HEK293T (cell line): ENCODE measurements around the gene MCL1.

Source experiments
- CTCF ChIA-PET: fragments of 350-600 bp; formaldehyde crosslinking; extraction: SDS; loops from one replicate; lab custom pipeline; 2021; ENCODE audit warnings: antibody characterized with exemption, inconsistent platforms; lab: Yijun Ruan, JAX
- POLR2A ChIA-PET: fragments of 350-600 bp; formaldehyde crosslinking; extraction: SDS; loops from one replicate; lab custom pipeline; 2020; ENCODE audit warnings: antibody characterized with exemption, inconsistent platforms; lab: Yijun Ruan, JAX
- DNase-seq: peaks from one replicate; pipeline ENCODE4 v3.0.0; 2012; ENCODE audit warnings: mixed read lengths; ENCODE audit errors: extremely low spot score
- ARNT ChIP-seq: fragments of 450-650 bp; IDR thresholded peaks from 2 replicates; pipeline ENCODE4 v1.6.1; 2017; ENCODE audit warnings: mild to moderate bottlenecking
- BHLHE40 ChIP-seq: fragments of 450-650 bp; IDR thresholded peaks from 2 replicates; pipeline ENCODE4 v1.6.1; 2016; ENCODE audit warnings: mild to moderate bottlenecking, moderate library complexity, borderline replicate concordance
- CTBP1 ChIP-seq: fragments of 450-650 bp; IDR thresholded peaks from 2 replicates; pipeline ENCODE4 v1.6.1; 2016; ENCODE audit warnings: borderline replicate concordance
- ELF4 ChIP-seq: fragments of 450-650 bp; IDR thresholded peaks from 2 replicates; pipeline ENCODE4 v1.6.1; 2017; ENCODE audit warnings: antibody characterized with exemption
- FOXA1 ChIP-seq: fragments of 450-650 bp; IDR thresholded peaks from 2 replicates; pipeline ENCODE4 v1.6.1; 2016; ENCODE audit warnings: mild to moderate bottlenecking
- FOXK2 ChIP-seq: fragments of 450-650 bp; IDR thresholded peaks from 2 replicates; pipeline ENCODE4 v1.6.1; 2016; ENCODE audit warnings: mild to moderate bottlenecking
- FOXM1 ChIP-seq: fragments of 450-650 bp; IDR thresholded peaks from 2 replicates; pipeline ENCODE4 v1.6.1; 2017; ENCODE audit warnings: mild to moderate bottlenecking, borderline replicate concordance
- HDGF ChIP-seq: fragments of 450-650 bp; IDR thresholded peaks from 2 replicates; pipeline ENCODE4 v1.6.1; 2017; ENCODE audit warnings: antibody characterized with exemption, borderline replicate concordance
- L3MBTL2 ChIP-seq: fragments of 450-650 bp; conservative IDR thresholded peaks from 2 replicates; pipeline ENCODE4 v1.6.1; 2016; ENCODE audit warnings: mild to moderate bottlenecking
- LEF1 ChIP-seq: fragments of 450-650 bp; IDR thresholded peaks from 2 replicates; pipeline ENCODE4 v1.6.1; 2017; ENCODE audit warnings: mild to moderate bottlenecking, borderline replicate concordance
- NFRKB ChIP-seq: fragments of 450-650 bp; IDR thresholded peaks from 2 replicates; pipeline ENCODE4 v1.6.1; 2016; ENCODE audit warnings: mild to moderate bottlenecking, moderate library complexity
- SP1 ChIP-seq: fragments of 450-650 bp; IDR thresholded peaks from 2 replicates; pipeline ENCODE4 v1.6.1; 2017
- SUZ12 ChIP-seq: fragments of 450-650 bp; IDR thresholded peaks from 2 replicates; pipeline ENCODE4 v1.6.1; 2016; ENCODE audit warnings: mild to moderate bottlenecking
- TARDBP ChIP-seq: fragments of 450-650 bp; IDR thresholded peaks from 2 replicates; pipeline ENCODE4 v1.6.1; 2016
- ZNF384 ChIP-seq: fragments of 450-650 bp; IDR thresholded peaks from 2 replicates; pipeline ENCODE4 v1.6.1; 2016
- TF ChIP-seq, protein P1 (sequence below): fragments of 450-650 bp; IDR thresholded peaks from 2 replicates; pipeline ENCODE4 v1.6.1; 2016

The MCL1 gene

GRCh38 chr1:150534002-150534401 lies 45.4 kb downstream of the MCL1 start:
- CTCF ChIA-PET = interaction anchor here (1.0 to 2.7 kb wide), 3 partner anchors 18 to 28 kb away, joined by 3 to 21 read pairs (median 4); partner anchors contain the start of gene FALEC

DNA sequence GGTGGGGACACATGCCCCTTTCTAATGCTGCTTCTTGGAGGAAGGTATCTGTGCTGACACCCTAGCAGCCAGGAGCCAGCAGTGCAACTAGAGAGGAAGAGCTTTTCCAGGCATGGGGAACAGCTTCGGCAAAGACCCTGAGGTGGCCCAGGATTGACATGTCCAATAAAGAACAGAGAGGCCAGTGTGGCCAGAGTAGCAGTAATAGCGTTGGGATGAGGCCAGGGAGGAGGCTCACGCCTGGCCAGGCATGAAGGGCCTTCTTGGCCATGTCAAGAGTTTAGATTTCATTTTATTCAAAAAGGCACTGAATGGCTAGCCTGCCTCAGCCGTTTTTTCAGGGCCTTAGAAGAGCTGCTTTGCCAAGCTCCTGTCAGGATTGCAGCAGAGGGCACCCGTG lies 46.5 kb downstream of the MCL1 start:
- CTCF ChIA-PET = interaction anchor here (0.6 to 2.7 kb wide), 18 partner anchors 11 to 277 kb away, joined by 3 to 21 read pairs (median 4); partner anchors contain the start of genes ADAMTSL4, FALEC and TARS2
- DNase-seq = no peak
- no peak for TF ChIP-seq SUZ12
- POLR2A ChIA-PET = interaction anchor here (1.0 to 2.3 kb wide), 5 partner anchors 16 to 169 kb away, joined by 4 to 22 read pairs (median 5); partner anchors contain the start of genes ADAMTSL4, FALEC, RPRD2 and TARS2

More at GRCh38 chr1:150534002-150534401, 45.4 kb downstream of the MCL1 start:
- DNase-seq = no peak
- TF ChIP-seq LEF1 (no peak), SUZ12 (no peak), BHLHE40 (no peak), ELF4 (no peak), FOXM1 (no peak), CTBP1 (no peak), SP1 (no peak), HDGF (no peak), L3MBTL2 (no peak)
- POLR2A ChIA-PET = no interaction called here

DNA sequence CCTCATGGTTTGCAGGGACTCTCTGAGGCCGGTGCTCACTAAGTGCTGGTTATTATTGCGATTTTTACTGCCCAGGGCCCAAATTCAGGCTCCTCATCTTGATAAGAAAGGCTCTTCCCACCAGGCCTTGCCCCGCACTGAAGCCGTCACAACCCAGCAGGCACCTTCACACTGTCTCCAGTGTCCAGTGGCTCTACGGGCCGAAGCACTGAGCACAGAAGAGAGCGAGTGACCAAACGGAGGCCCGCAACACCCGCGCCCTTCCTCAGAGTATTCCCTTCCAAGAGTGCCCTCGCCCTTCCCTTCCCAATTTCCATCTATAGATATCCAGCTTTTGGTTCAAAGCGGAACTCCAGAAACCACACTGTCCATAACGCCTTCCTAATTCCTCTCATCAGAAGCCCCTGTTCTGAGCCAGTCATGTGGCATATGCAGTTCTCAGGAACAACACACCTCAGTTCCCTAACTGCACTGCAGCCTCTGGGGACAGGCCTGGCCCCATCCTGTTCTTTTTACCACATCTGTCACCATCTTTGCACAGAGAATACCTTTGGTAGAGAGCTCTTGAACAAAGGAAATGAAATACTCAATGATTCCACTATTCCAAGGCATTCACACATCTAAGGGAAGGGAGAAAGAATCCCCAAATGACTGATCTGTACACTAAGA lies 48.8 kb downstream of the MCL1 start:
- POLR2A ChIA-PET = no interaction called here
- no peak for DNase-seq

GRCh38 chr1:150529017-150529416 lies 50.4 kb downstream of the MCL1 start:
- CTCF ChIA-PET = interaction anchor here (0.6 to 1.1 kb wide), 4 partner anchors 9 to 273 kb away, joined by 3 to 5 read pairs (median 4); partner anchors contain the start of gene FALEC
- no peak for TF ChIP-seq HDGF
- TF ChIP-seq LEF1 = no peak
- TF ChIP-seq FOXA1 = no peak
- TF ChIP-seq ZNF384 = no peak
- TF ChIP-seq, protein P1, sequence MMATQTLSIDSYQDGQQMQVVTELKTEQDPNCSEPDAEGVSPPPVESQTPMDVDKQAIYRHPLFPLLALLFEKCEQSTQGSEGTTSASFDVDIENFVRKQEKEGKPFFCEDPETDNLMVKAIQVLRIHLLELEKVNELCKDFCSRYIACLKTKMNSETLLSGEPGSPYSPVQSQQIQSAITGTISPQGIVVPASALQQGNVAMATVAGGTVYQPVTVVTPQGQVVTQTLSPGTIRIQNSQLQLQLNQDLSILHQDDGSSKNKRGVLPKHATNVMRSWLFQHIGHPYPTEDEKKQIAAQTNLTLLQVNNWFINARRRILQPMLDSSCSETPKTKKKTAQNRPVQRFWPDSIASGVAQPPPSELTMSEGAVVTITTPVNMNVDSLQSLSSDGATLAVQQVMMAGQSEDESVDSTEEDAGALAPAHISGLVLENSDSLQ = no peak
- TF ChIP-seq NFRKB = no peak
- TF ChIP-seq BHLHE40 = no peak
- no peak for TF ChIP-seq SP1
- TF ChIP-seq CTBP1 = no peak
- TF ChIP-seq TARDBP = no peak
- TF ChIP-seq L3MBTL2 = no peak
- no peak for TF ChIP-seq SUZ12
- TF ChIP-seq FOXK2 = no peak
- no peak for TF ChIP-seq ARNT
- TF ChIP-seq FOXM1 = no peak
- no peak for DNase-seq
- POLR2A ChIA-PET = interaction anchor here (1.0 to 1.2 kb wide), 2 partner anchors 14 to 100 kb away, joined by 3 read pairs; partner anchors contain the start of genes ENSA and FALEC

More for the DNA sequence above, 48.8 kb downstream of the MCL1 start:
- TF ChIP-seq NFRKB (no peak), CTBP1 (no peak), SUZ12 (no peak), BHLHE40 (no peak), FOXM1 (no peak), FOXK2 (no peak), ZNF384 (no peak), FOXA1 (no peak), HDGF (no peak), ELF4 (no peak), L3MBTL2 (no peak), SP1 (no peak), ARNT (no peak), LEF1 (no peak), TARDBP (no peak)
- TF ChIP-seq, protein P1 = no peak
- CTCF ChIA-PET = interaction anchor here (0.9 kb wide), 1 partner anchor 258 kb away, joined by 3 read pairs; no protein-coding TSS in a partner anchor

DNA sequence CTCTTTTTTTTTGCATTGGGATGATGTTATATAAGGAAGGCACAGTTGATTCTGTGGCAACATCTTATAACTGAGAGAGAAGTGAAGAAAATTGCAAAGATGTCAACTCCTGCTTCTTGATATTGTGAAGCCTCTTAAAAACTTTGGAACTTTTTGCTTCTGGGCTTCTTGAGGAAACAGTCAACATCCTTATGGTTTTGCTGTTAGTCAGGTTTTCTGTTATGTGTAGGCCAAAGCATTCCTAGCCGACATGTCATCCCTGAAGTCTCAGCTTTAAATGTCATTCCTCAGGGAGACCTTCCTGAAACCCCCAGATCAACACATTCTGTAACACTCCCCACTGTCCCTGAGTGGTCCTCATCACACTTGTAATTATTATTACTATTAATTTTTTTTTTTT lies 51.2 kb downstream of the MCL1 start:
- no peak for TF ChIP-seq FOXA1
- TF ChIP-seq FOXK2 = no peak
- TF ChIP-seq LEF1 = no peak
- TF ChIP-seq SP1 = no peak
- no peak for TF ChIP-seq ELF4
- no peak for TF ChIP-seq BHLHE40
- TF ChIP-seq HDGF = no peak
- TF ChIP-seq ARNT = no peak
- no peak for TF ChIP-seq L3MBTL2
- no peak for TF ChIP-seq SUZ12
- no peak for TF ChIP-seq FOXM1
- TF ChIP-seq ZNF384 = no peak
- TF ChIP-seq NFRKB = no peak
- TF ChIP-seq, protein P1 = no peak
- ChIA-PET CTCF (interaction anchor here (0.7 kb wide), 1 partner anchor 28 kb away, joined by 3 read pairs; no protein-coding TSS in a partner anchor), POLR2A (interaction anchor here (0.6 to 1.1 kb wide), 2 partner anchors 9 to 610 kb away, joined by 3 to 5 read pairs; no protein-coding TSS in a partner anchor)
- DNase-seq = no peak
